ENCODE data around the gene MAEA.

The MAEA gene

GRCh38 chr4:1255151-1255550, 34.5 kb upstream of the MAEA start:
- Histone ChIP-seq H3K27me3 (ENCODE audit: low read depth, low read length) (no peaks in the 10 kb centered on the region), H3K4me3 (ENCODE audit: low read length) (no peak overlapping the region), H3K4me2 (ENCODE audit: low read length) (no peak overlapping the region), H3K9me3 (ENCODE audit: insufficient read depth, low read length) (peaks cover 32% of the 10 kb centered on the region; the same call in 1 of the 2 replicates), H4K20me1 (ENCODE audit: insufficient read depth, low read length) (no peaks in the 10 kb centered on the region), H2AFZ (ENCODE audit: low read depth, low read length) (no peak overlapping the region), H3K27ac (ENCODE audit: low read length) (no peak overlapping the region), H3K4me1 (ENCODE audit: low read length) (peaks cover 2% of the 10 kb centered on the region), H3K9ac (ENCODE audit: low read length) (no peak overlapping the region), H3K36me3 (replicated peaks; ENCODE audit: low read depth, low read length) (peaks cover 34% of the 10 kb centered on the region), H3K79me2 (ENCODE audit: low read length) (peaks cover 13% of the 10 kb centered on the region)
- TF ChIP-seq EZH2phosphoT487 (IDR thresholded peaks at IDR 0.05; ENCODE audit: low read depth) (no peak), CTCF (IDR thresholded peaks at IDR 0.05; ENCODE audit: low read depth, low read length) (no peak)

- Histone ChIP-seq H3K27ac (ENCODE audit: low read length) (no peak overlapping the region), H3K4me2 (ENCODE audit: low read length) (no peak overlapping the region), H4K20me1 (ENCODE audit: insufficient read depth, low read length) (no peaks in the 10 kb centered on the region), H3K9ac (ENCODE audit: low read length) (no peak overlapping the region), H3K36me3 (replicated peaks; ENCODE audit: low read depth, low read length) (peaks cover 29% of the 10 kb centered on the region), H3K9me3 (ENCODE audit: insufficient read depth, low read length) (peaks cover 29% of the 10 kb centered on the region; the same call in 1 of the 2 replicates), H3K4me1 (ENCODE audit: low read length) (no peaks in the 10 kb centered on the region), H3K79me2 (ENCODE audit: low read length) (peaks cover 7% of the 10 kb centered on the region), H3K27me3 (ENCODE audit: low read depth, low read length) (no peaks in the 10 kb centered on the region), H2AFZ (ENCODE audit: low read depth, low read length) (no peak overlapping the region), H3K4me3 (ENCODE audit: low read length) (no peak overlapping the region)
- TF ChIP-seq CTCF (IDR thresholded peaks at IDR 0.05; ENCODE audit: low read depth, low read length) (no peak), EZH2phosphoT487 (IDR thresholded peaks at IDR 0.05; ENCODE audit: low read depth) (no peak)
These were observed 34.0 kb upstream of the MAEA start for GRCh38 chr4:1255699-1256098.

- Histone ChIP-seq H3K36me3 (replicated peaks; ENCODE audit: low read depth, low read length) (peaks cover 4% of the 10 kb centered on the region), H3K27ac (ENCODE audit: low read length) (no peak overlapping the region), H3K4me3 (ENCODE audit: low read length) (no peak overlapping the region), H3K79me2 (ENCODE audit: low read length) (no peaks in the 10 kb centered on the region), H3K4me2 (ENCODE audit: low read length) (no peak overlapping the region), H3K4me1 (ENCODE audit: low read length) (no peaks in the 10 kb centered on the region), H3K9me3 (ENCODE audit: insufficient read depth, low read length) (peaks cover 13% of the 10 kb centered on the region; the same call in 1 of the 2 replicates), H3K9ac (ENCODE audit: low read length) (no peak overlapping the region), H4K20me1 (ENCODE audit: insufficient read depth, low read length) (no peaks in the 10 kb centered on the region), H2AFZ (ENCODE audit: low read depth, low read length) (no peak overlapping the region), H3K27me3 (ENCODE audit: low read depth, low read length) (no peaks in the 10 kb centered on the region)
- no peak for TF ChIP-seq EZH2phosphoT487 (IDR thresholded peaks at IDR 0.05; ENCODE audit: low read depth)
- TF ChIP-seq CTCF (IDR thresholded peaks at IDR 0.05; ENCODE audit: low read depth, low read length) = no peak
These were observed 31.2 kb upstream of the MAEA start for GRCh38 chr4:1258457-1258856.

- Histone ChIP-seq H3K27ac (ENCODE audit: low read length) (no peak overlapping the region), H2AFZ (ENCODE audit: low read depth, low read length) (no peak overlapping the region), H3K36me3 (replicated peaks; ENCODE audit: low read depth, low read length) (no peaks in the 10 kb centered on the region), H3K79me2 (ENCODE audit: low read length) (no peaks in the 10 kb centered on the region), H3K9me3 (ENCODE audit: insufficient read depth, low read length) (peaks cover 11% of the 10 kb centered on the region; the same call in 1 of the 2 replicates), H3K4me1 (ENCODE audit: low read length) (no peaks in the 10 kb centered on the region), H3K27me3 (ENCODE audit: low read depth, low read length) (no peaks in the 10 kb centered on the region), H3K4me2 (ENCODE audit: low read length) (no peak overlapping the region), H3K9ac (ENCODE audit: low read length) (no peak overlapping the region), H3K4me3 (ENCODE audit: low read length) (no peak overlapping the region), H4K20me1 (ENCODE audit: insufficient read depth, low read length) (no peaks in the 10 kb centered on the region)
- TF ChIP-seq CTCF (IDR thresholded peaks at IDR 0.05; ENCODE audit: low read depth, low read length) = no peak
- no peak for TF ChIP-seq EZH2phosphoT487 (IDR thresholded peaks at IDR 0.05; ENCODE audit: low read depth)
These were observed 29.7 kb upstream of the MAEA start for GRCh38 chr4:1259966-1260365.

Data from OCI-LY3 (cell line).